BLaER1 (cell line): ENCODE data around the gene BEAN1.

Source experiments
- H3K27ac ChIP-seq: shearing (Covaris generic); formaldehyde crosslinking; 2 replicates; pipeline ENCODE4 v1.8.1; 2022
- H3K27me3 ChIP-seq: shearing (Covaris generic); formaldehyde crosslinking; 2 replicates; pipeline ENCODE4 v1.8.1; 2022
- H3K36me3 ChIP-seq: shearing (Covaris generic); formaldehyde crosslinking; 2 replicates; pipeline ENCODE4 v1.8.1; 2022
- H3K4me1 ChIP-seq: shearing (Covaris generic); formaldehyde crosslinking; 2 replicates; pipeline ENCODE4 v1.8.1; 2022
- H3K4me2 ChIP-seq: shearing (Covaris generic); formaldehyde crosslinking; 2 replicates; pipeline ENCODE4 v1.8.1; 2022
- H3K4me3 ChIP-seq: shearing (Covaris generic); formaldehyde crosslinking; 2 replicates; pipeline ENCODE4 v1.8.1; 2022
- H3K9ac ChIP-seq: shearing (Covaris generic); formaldehyde crosslinking; 2 replicates; pipeline ENCODE4 v1.8.1; 2022
- H3K9me3 ChIP-seq: shearing (Covaris generic); formaldehyde crosslinking; 2 replicates; pipeline ENCODE4 v1.8.1; 2022
- H4K20me1 ChIP-seq: shearing (Covaris generic); formaldehyde crosslinking; 2 replicates; pipeline ENCODE4 v1.8.1; 2022
- Cebpa-rat ChIP-seq: shearing (Covaris generic); IDR thresholded peaks from 2 replicates; pipeline ENCODE4 v1.8.1; 2022

Gene BEAN1

GRCh38 chr16:66428682-66429251 is 1.7 kb downstream of the BEAN1 start:
- H3K4me3 ChIP-seq: no peak overlapping the region
- peaks cover 19% of the 10 kb centered on the region for H3K4me1 ChIP-seq
- H3K27ac ChIP-seq: no peak overlapping the region
- no peaks in the 10 kb centered on the region for H3K9me3 ChIP-seq
- TF ChIP-seq Cebpa-rat: no peak
- peaks cover 35% of the 10 kb centered on the region for H4K20me1 ChIP-seq
- no peak overlapping the region for H3K4me2 ChIP-seq
- no peaks in the 10 kb centered on the region for H3K36me3 ChIP-seq
- peaks cover 82% of the 10 kb centered on the region for H3K27me3 ChIP-seq
- no peak overlapping the region for H3K9ac ChIP-seq

- Histone ChIP-seq H3K36me3 (no peaks in the 10 kb centered on the region), H3K27me3 (peaks cover 75% of the 10 kb centered on the region), H3K4me2 (no peak overlapping the region), H3K9ac (no peak overlapping the region), H4K20me1 (peaks cover 35% of the 10 kb centered on the region), H3K4me1 (peaks cover 19% of the 10 kb centered on the region), H3K9me3 (no peaks in the 10 kb centered on the region), H3K27ac (no peak overlapping the region), H3K4me3 (no peak overlapping the region)
- TF ChIP-seq Cebpa-rat: no peak
These were observed 2.3 kb downstream of the BEAN1 start for GRCh38 chr16:66429290-66429962.

- Histone ChIP-seq H3K9ac (no peak overlapping the region), H3K27me3 (peaks cover 68% of the 10 kb centered on the region), H3K9me3 (no peaks in the 10 kb centered on the region), H3K4me3 (no peak overlapping the region), H4K20me1 (peaks cover 35% of the 10 kb centered on the region), H3K27ac (no peak overlapping the region), H3K4me2 (no peak overlapping the region), H3K36me3 (no peaks in the 10 kb centered on the region), H3K4me1 (peaks cover 19% of the 10 kb centered on the region)
- no peak for TF ChIP-seq Cebpa-rat
These were observed 3.1 kb downstream of the BEAN1 start for GRCh38 chr16:66430214-66430613.

- Histone ChIP-seq H3K9me3 (no peaks in the 10 kb centered on the region), H3K4me1 (peaks cover 28% of the 10 kb centered on the region), H3K27ac (no peak overlapping the region), H3K27me3 (peaks cover 52% of the 10 kb centered on the region), H3K4me2 (no peak overlapping the region), H3K36me3 (no peaks in the 10 kb centered on the region), H3K4me3 (no peak overlapping the region), H3K9ac (no peak overlapping the region), H4K20me1 (peaks cover 25% of the 10 kb centered on the region)
- no peak for TF ChIP-seq Cebpa-rat
These were observed 4.7 kb downstream of the BEAN1 start for GRCh38 chr16:66431760-66432159.

- peaks cover 45% of the 10 kb centered on the region for H3K27me3 ChIP-seq
These were observed 5.3 kb downstream of the BEAN1 start for GRCh38 chr16:66432429-66432828.

GRCh38 chr16:66434619-66435430 is 7.7 kb downstream of the BEAN1 start:
- H3K27ac ChIP-seq: no peak overlapping the region
- no peaks in the 10 kb centered on the region for H3K36me3 ChIP-seq
- H3K9me3 ChIP-seq: no peaks in the 10 kb centered on the region
- H3K4me3 ChIP-seq: no peak overlapping the region
- H3K27me3 ChIP-seq: peaks cover 21% of the 10 kb centered on the region
- H3K4me2 ChIP-seq: no peak overlapping the region
- peaks cover 33% of the 10 kb centered on the region for H3K4me1 ChIP-seq
- no peak for TF ChIP-seq Cebpa-rat
- H4K20me1 ChIP-seq: no peaks in the 10 kb centered on the region
- no peak overlapping the region for H3K9ac ChIP-seq

More at GRCh38 chr16:66432429-66432828, 5.3 kb downstream of the BEAN1 start:
- no peak overlapping the region for H3K4me3 ChIP-seq
- no peaks in the 10 kb centered on the region for H3K9me3 ChIP-seq
- H3K4me2 ChIP-seq: no peak overlapping the region
- H3K27ac ChIP-seq: no peak overlapping the region
- peaks cover 23% of the 10 kb centered on the region for H4K20me1 ChIP-seq
- H3K4me1 ChIP-seq: peaks cover 33% of the 10 kb centered on the region
- no peak overlapping the region for H3K9ac ChIP-seq
- H3K36me3 ChIP-seq: no peaks in the 10 kb centered on the region
- no peak for TF ChIP-seq Cebpa-rat

- no peak for TF ChIP-seq Cebpa-rat
- H3K4me2 ChIP-seq: peak overlapping the region; percentile 15; the same call in 1 of the 2 replicates
- no peaks in the 10 kb centered on the region for H3K36me3 ChIP-seq
- peaks cover 13% of the 10 kb centered on the region; the same call in 1 of the 2 replicates for H3K27me3 ChIP-seq
- H3K4me1 ChIP-seq: peaks cover 33% of the 10 kb centered on the region
- H3K27ac ChIP-seq: no peak overlapping the region
- no peaks in the 10 kb centered on the region for H3K9me3 ChIP-seq
- H3K4me3 ChIP-seq: no peak overlapping the region
- no peaks in the 10 kb centered on the region for H4K20me1 ChIP-seq
- no peak overlapping the region for H3K9ac ChIP-seq
These were observed 8.8 kb downstream of the BEAN1 start for GRCh38 chr16:66435896-66436295.

- Histone ChIP-seq H3K27me3 (peaks cover 3% of the 10 kb centered on the region; the same call in 1 of the 2 replicates), H4K20me1 (no peaks in the 10 kb centered on the region), H3K9ac (no peak overlapping the region), H3K4me2 (peak overlapping the region; percentile 77), H3K27ac (peak overlapping the region; percentile 13; the same call in 1 of the 2 replicates), H3K9me3 (no peaks in the 10 kb centered on the region), H3K36me3 (no peaks in the 10 kb centered on the region), H3K4me1 (peaks cover 33% of the 10 kb centered on the region), H3K4me3 (no peak overlapping the region)
- no peak for TF ChIP-seq Cebpa-rat
These were observed 10.4 kb downstream of the BEAN1 start for GRCh38 chr16:66437391-66437945.

GRCh38 chr16:66438536-66438935 is 11.4 kb downstream of the BEAN1 start:
- H3K27me3 ChIP-seq: no peaks in the 10 kb centered on the region

More at GRCh38 chr16:66438536-66438935, 11.4 kb downstream of the BEAN1 start:
- no peak overlapping the region for H3K4me3 ChIP-seq
- no peak for TF ChIP-seq Cebpa-rat
- H4K20me1 ChIP-seq: no peaks in the 10 kb centered on the region
- H3K4me2 ChIP-seq: no peak overlapping the region
- H3K36me3 ChIP-seq: no peaks in the 10 kb centered on the region
- peaks cover 33% of the 10 kb centered on the region for H3K4me1 ChIP-seq
- no peak overlapping the region for H3K9ac ChIP-seq
- no peak overlapping the region for H3K27ac ChIP-seq
- H3K9me3 ChIP-seq: no peaks in the 10 kb centered on the region
